GM19468 (cell line): ENCODE measurements around the gene LMNA.
"Not testable (repeated sequence)": the region's sequence is repeated elsewhere in the genome, so short reads cannot be mapped to it uniquely, and the experiment has no call there.

ENCODE experiments used
- ATAC-seq: cut with Tn5 transposase; IDR thresholded peaks from one replicate; pipeline ENCODE4 v1.9.1; 2021; ENCODE audit warnings: mild to moderate bottlenecking, moderate library complexity, moderate number of reproducible peaks; ENCODE audit not compliant: unreplicated experiment; ENCODE audit errors: extremely low read depth

LMNA gene

DNA sequence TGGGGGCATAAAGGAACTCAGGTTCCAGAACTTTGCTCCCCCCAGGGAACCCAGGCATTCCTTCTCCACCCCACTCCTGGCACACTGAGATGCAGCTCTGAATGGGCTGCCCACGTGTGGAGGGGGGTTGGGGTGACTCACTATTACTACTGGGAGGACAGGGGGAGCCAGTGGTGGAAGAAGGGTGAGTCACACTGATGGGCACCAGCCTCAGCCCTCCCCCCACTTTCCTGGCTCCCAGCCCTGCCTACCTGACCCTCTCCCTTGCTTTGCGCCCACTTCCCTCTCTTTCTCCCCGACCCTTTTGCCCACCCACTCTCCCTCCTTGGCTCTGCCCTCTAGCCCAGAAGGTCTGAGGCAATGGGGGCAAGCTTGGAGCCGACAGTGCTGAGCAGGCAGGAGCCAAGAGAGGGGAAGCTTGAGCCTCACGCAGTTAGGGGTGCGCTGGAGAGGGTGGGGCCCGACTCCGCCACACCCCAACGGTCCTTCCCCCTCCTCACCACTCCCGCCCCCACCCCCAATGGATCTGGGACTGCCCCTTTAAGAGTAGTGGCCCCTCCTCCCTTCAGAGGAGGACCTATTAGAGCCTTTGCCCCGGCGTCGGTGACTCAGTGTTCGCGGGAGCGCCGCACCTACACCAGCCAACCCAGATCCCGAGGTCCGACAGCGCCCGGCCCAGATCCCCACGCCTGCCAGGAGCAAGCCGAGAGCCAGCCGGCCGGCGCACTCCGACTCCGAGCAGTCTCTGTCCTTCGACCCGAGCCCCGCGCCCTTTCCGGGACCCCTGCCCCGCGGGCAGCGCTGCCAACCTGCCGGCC lies at the start of gene LMNA:
TSS of gene LMNA (plus strand) at position 611 of the 818 bp plus-strand sequence. CDS start 208 bp downstream, outside the sequence.
- ATAC-seq, result no peak

DNA sequence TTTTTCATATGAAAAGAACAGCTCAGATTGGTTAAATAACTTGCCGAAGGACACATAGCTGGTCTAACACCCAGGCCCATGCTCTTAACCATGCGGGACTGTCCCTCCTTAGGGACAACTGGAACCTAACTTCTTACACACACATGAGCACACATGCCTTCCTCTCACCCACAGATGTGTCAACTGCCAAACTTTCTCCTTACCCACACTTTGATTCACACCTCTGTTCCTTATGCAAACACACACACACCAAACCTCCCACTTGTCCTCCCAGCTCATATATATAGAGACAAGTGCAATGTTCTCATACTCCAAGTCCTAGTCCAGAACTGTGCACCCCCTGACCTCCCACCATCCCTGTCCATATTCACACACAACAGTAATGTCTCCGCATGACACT lies 49.3 kb upstream of the LMNA start:
- ATAC-seq, result no peak

DNA sequence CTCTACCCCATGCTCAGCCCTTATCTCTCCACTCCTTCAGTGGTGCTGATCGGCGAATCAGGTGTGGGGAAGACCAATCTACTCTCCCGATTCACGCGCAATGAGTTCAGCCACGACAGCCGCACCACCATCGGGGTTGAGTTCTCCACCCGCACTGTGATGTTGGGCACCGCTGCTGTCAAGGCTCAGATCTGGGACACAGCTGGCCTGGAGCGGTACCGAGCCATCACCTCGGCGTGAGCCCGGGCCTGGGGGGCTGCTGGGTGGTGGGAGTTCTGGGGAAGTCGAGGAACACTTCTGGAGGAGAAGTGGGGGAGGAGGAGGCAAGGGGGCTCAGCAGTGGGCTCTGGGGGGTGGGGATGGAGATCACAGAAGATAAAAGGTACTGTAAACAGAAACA lies 48.6 kb upstream of the LMNA start:
- ATAC-seq, result no peak

DNA sequence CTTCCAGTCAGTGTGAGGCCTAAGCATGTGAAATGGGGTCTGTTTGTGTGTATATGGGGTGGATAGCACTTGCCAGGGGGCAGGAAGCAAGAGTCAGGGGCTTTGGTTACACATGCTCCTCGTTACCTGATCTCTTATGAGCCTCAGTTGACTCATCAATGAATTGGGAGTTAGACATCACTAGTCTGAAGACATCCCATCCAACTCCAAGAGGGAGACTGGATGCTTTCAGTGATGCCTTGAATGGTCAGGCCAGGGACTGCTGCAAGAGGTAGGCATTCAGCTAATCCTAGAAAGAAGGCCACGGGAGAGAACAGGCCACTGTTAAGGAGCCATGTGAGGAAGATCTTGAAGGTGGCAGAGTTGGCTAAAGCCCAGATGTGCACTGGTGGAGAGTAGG lies 47.2 kb upstream of the LMNA start:
- no peak for ATAC-seq

DNA sequence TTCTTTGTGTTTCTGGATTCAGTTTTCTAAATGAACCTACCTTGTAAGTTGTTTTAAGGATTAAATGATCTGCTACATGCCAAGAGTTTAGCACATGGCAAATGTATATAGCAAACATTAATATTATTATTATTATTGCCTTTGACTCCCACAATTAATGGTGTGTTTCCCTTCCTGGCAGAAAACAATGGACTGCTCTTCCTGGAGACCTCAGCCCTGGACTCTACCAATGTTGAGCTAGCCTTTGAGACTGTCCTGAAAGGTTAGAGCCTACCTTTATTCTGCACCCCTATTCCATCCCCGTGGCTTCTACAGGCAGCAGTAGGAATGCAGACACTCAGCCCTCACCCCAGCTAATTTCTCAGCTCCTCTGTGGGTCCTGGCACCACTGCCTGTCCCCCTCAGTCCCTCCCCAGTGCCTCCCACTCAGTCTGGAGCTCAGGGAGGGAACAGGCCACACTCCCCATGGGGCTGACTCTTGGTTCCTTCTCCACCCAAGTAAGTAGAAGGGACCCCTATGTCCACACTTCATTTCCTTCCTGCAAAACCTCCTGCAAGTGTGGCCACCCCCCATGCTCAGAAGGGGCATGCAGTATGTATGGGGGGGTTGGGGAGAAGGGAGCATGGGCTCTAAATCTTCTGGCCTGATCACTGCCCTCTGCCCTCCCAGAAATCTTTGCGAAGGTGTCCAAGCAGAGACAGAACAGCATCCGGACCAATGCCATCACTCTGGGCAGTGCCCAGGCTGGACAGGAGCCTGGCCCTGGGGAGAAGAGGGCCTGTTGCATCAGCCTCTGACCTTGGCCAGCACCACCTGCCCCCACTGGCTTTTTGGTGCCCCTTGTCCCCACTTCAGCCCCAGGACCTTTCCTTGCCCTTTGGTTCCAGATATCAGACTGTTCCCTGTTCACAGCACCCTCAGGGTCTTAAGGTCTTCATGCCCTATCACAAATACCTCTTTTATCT lies 44.7 kb upstream of the LMNA start:
- no peak for ATAC-seq

DNA sequence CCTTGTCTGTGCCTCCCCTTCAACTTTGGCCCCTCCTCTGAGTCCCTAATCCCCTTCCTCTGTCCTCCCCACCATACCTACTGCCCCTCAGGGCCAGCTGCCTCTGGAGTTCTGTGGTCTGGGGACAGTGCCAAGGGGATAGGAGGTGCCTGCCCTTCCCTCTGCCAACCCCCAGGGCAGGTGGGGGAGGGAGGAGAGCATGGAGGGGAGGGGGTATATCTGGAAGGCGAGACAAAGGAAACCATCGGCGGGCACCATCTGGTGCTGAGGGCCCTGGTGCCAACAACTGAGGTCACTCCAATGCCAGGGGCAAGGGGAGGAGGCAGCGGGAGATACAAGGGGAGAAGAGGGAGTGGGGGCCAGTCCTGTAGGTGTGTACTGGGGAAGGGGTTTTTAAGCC lies 44.0 kb upstream of the LMNA start:
- no peak for ATAC-seq

DNA sequence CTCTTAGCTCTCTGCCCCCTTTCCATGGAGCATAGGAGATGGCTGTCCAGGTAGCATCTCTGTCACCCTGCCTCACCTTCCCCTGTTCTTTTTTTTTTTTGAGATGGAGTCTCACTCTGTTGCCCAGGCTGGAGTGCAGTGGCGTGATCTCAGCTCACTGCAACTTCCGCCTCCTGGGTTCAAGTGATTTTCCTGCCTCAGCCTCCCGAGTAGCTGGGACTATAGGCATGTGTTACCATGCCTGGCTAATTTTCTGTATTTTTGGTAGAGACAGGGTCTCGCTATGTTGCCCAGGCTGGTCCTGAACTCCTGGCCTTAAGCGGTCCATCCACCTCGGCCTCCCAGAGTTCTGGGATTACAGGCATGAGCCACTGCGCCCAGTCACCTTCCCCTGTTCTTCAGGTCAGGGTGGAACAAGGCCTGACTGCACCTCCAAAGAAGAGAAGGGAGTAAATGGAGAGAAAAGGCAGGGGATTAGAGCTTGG lies 43.1 kb upstream of the LMNA start:
- not testable (repeated sequence) for ATAC-seq

DNA sequence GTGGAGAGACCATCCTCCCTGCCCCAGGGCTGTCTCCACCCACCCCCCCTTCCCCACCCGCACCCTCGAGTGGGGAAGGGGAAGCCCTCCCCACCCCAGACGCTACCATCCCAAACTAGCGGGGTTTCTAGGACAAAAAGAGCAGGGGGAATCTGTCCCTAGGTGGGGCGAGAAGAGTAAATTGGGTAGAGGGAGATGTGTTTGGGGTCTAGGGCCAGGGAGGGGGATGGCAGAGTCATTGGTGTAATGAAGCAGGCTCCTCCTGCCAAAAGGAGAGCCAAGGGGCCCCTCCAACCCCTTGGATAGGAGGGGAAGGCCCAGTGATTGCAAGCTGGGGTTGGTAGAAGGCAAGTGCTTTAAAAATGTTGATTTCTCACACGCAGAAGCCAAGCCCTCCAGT lies 42.3 kb upstream of the LMNA start:
- no peak for ATAC-seq

DNA sequence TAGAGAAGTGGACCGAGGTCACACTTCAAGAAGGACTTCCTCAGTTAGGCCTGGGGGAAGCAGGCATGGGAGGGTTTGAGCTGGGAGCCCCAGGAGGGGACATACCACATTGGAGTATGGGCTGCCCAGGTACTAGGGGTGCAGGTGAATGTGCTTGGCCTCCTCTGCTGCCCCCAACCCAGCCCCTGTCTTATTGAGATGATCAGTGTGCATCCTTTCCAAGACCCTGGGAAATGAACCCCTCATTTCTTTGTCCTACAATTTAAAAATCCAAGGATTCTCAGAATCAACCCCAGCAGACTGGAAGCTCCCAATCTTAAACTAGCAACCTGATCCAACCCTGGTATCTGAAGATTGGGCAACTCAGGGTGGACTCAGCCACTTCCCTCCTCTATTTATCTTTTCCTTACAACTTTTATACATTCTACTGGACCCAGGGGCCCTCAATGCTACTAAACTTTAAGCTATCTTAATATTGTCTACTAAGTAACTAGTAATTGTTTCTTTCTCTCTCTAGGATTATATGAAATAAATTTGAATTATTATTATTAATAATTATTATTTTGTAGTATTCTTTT lies 41.3 kb upstream of the LMNA start:
- ATAC-seq, result no peak

DNA sequence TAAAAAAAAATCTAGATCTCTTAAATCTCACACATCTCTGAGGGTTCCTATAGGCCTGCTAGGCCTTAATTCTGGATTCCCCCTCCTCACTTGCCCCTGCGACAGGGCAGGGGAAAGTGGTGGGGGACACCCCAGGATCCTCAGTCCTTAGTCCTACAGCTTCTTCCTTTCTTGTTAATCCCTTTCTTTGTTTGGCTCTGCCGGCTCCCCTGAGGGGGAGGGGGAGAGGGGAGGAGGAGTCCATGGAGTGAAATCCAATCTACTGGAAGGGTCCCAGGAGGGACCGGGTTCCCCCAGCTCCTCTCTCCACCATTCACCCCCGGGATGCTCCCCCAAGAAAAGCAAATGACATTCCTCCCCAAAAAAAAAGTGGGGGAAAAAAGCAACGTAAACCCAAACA lies 40.8 kb upstream of the LMNA start:
- no peak for ATAC-seq

DNA sequence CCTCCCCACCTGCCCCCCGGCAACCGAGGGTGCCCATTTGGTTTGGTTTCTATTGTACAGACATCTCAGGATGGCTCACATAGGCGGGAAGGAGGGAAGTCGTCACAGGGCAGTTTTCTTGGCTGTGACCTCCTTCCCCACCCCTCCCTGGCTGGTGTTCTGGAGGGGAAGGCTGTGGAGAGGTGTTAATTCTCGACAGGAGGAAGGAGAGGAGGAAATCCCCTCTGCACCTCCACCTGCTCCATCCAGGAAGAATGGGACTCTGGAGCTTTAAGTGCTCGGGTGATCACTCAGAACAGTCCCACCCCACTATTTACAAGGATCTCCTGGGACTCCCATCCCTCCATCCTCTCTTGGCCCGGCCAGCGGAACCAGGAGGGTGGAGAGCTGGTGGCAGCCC lies 39.9 kb upstream of the LMNA start:
- no peak for ATAC-seq

DNA sequence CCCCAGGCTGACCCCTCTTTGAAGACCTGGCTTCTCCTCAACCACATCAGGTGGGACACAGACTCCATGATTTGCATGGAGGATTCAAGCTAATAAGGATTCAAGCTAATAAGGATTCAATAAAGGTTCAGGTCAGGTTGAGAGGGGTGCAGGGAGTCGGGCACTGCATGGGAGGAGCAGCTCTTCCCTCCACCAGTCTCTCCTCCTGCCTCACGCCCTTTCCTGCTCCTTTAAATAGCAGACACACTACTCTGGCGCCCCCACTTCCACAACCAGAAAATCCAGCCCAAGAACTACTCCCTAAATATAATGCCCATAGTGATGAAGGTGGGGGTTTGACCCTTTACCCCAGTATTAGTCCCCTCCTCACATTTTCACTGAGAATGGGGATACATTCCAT lies 39.3 kb upstream of the LMNA start:
- ATAC-seq, result no peak

DNA sequence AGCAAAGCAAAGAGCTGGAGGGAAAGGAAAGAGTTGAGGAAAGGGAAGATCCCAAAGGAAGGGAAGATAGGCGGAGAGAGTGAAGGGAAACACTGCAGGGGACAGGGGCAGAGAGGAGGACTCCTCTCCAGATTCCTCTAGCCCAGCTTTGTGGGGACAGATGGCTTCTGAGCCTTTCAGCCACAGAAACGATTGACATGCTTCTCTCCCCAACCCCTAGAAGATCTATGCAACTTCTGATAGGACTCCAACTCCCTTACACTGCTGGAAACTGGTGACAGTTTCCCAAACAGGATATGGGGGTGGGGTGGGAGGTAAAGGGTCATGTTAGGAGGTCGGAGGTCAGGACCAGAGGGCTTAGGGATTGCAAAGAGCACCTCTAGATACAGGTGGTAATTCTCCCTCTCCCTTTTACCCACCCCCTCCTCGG lies 38.7 kb upstream of the LMNA start:
- no peak for ATAC-seq

DNA sequence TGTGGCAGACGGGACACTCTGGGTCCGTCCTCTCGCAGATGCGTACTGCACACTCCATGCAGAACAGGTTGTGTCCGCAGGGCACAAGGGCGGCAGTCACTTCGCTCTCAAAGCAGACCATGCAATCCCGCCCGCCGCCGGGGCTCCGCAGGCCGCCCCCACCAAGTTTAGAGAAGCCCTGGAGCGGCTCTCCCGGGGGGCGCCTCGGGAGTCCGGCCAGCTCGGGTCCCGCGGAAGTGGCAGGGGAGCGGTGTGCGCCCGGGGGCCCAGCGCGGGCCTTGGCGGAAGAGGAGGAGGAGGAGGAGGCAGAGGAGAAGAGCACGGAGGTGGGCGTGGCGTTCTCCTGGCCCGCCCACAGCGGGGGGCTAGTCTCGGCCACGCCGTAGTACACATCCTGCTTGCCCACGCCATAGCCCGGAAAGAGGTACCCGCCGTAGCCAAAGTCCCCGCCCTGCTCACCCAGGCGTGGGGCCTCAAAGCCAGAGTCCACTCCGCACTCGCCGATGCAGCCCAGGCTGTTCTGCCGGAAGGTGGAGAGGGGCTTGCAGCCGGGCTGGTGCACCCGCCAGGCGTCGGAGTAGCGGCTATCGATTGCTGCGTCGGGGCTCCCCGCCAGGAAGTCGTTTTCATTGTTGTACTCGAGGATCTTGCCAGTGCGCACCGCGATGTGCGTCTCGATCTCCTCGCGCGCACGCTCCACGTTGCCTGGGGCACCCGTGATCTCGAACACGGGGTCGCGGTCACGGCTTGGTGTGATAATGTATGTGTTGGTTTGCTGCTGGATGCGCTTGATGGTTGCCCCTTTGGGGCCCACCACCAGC lies 37.7 kb upstream of the LMNA start:
- ATAC-seq, result no peak

DNA sequence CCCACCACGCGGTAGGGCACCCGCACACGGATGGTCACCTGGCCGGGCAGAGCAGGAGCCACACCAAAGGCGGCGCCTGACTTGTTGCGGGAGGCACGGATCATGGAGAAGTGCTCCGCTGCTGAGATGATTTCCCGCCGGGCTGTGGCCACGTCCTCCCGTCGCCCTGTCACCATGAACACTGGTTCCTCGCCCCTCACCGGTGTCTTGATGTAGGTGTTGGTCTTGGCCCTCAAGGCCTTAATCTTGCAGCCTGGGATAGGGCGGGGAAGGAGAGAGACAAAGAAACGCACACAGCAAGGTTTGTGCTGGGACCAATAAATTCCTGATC lies 37.1 kb upstream of the LMNA start:
- no peak for ATAC-seq

DNA sequence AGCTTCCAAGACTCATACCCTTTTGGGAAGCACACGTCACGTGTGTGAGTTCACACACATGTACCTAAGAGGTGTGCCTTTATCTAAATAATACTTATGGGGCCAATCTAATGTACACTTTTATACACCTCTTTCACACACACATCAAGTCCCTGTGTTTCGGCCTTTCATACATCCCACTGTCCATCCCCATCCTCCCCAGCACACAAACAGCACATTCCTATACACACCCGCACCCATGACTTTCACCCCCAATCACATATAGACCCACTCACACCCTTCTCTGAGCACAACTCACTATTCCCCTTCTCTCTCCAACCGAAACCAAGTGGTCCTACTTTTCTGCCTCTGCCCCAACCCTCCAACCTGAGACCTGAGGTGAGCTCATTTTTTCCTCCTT lies 35.8 kb upstream of the LMNA start:
- no peak for ATAC-seq

DNA sequence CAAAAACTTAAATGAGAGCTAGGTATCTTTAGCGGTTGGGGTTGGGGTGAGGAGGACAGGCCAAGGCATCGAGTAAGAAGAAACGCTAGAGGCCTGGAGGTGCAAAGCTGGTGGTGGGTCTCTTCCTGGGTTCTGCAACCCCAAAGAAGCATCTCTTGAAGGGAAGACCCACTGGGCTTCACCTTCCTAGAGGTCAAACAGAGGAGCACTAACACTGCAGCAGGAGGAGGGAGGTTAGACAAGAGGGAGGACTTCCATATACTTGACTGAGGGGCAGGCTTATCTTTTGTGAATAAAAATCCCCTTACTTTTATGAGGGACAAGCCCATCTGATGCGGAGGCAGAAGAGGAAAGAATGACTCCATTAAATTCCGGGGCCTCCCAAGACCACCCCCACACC lies 34.7 kb upstream of the LMNA start:
- ATAC-seq, result no peak

DNA sequence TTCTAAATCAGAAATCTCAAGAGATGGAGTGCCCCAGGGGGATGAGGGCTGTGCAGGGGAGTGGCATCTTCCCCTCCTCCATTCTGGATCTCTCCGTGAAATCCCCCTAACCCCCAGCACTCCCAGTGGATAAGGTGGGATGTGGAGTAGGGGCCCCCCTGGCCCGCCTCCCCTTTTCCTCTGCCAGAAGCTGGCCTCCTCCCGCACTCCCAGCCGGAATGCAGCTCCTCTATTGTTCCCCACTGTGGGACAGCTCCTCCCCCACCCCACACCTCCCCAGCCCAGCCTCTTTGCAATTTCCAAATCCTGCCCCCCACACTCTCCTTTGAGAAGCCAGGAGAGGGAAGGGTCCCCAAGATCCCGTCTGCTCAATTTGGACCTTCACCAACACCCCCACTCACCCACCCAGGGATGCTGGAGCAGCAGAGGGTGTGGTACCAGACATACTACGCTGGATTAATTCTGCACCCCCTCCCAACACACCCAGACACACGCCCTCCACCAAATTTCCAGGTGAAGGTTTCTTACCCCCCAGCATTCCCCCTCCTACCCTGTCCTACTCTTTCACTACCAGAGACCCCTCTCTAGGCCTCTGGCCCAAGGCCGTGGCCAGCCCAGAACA lies 34.2 kb upstream of the LMNA start:
- ATAC-seq, result no peak

DNA sequence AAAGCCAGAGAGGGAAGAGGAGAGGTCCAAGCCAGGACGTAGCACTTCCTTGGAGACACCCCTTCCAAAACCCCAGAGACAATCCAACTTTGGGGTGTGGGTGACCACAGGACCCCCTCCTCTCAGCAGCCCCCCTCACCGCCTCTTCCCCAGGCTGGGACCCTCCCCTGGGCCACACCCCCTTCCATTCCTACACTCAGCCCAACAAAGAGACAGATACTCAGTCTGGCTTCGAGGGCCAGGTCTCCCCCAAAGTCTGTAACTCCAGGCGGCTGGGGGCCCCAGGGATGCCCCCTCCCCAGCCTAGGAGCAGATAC lies 33.7 kb upstream of the LMNA start:
- ATAC-seq, result no peak
